ENCODE data around the gene EHD3. TPM values are rescaled to one million over a fixed set of nuclear protein-coding genes. Genes with fewer than 3 reads are reported as not detected.

Gene EHD3
- total and polyA plus RNA-seq, 2 of the 8 experiments (the other 6 are each of a cell fraction or from before 2014, with no cell fraction given) = 9.3 to 12.0 TPM

GRCh38 chr2:31246184-31246852 is 12.4 kb downstream of the EHD3 start:
- 79% methylated on average over 3 of the region's 3 CpGs; no CpG with 5 or more reads in 1 of the 2 experiments for WGBS, 2 experiments (ENCODE audit: extremely low coverage in 1 of 2, insufficient coverage in 1 of 2, insufficient read length in 1 of 2, insufficient replicate concordance in 2 of 2, low coverage in 1 of 2, low lambda C conversion rate in 2 of 2, missing lambda C conversion rate in 1 of 2)
- TF ChIP-seq CHD2 (IDR thresholded peaks at IDR 0.05; ENCODE audit: low read length) (no peak), TBP (IDR thresholded peaks at IDR 0.05; ENCODE audit: low read depth, low read length) (no peak), KDM1A (IDR thresholded peaks at IDR 0.05; ENCODE audit: borderline replicate concordance, low read length) (no peak), GTF2F1 (IDR thresholded peaks at IDR 0.05; ENCODE audit: borderline replicate concordance, low read depth, low read length) (no peak), CHD1 (IDR thresholded peaks at IDR 0.05; ENCODE audit: low read depth, low read length) (no peak), PHF8 (conservative IDR thresholded peaks at IDR 0.05; ENCODE audit: low read depth, low read length) (no peak), TCF12 (IDR thresholded peaks at IDR 0.05; ENCODE audit: low read depth, low read length) (no peak), YY1 (IDR thresholded peaks at IDR 0.05; ENCODE audit: low read depth, low read length) (no peak), CBX8 (IDR thresholded peaks at IDR 0.05; ENCODE audit: borderline replicate concordance, low read depth, low read length) (no peak), SUZ12 (IDR thresholded peaks at IDR 0.05; ENCODE audit: low read length) (no peak)
- TF ChIP-seq, protein P1, sequence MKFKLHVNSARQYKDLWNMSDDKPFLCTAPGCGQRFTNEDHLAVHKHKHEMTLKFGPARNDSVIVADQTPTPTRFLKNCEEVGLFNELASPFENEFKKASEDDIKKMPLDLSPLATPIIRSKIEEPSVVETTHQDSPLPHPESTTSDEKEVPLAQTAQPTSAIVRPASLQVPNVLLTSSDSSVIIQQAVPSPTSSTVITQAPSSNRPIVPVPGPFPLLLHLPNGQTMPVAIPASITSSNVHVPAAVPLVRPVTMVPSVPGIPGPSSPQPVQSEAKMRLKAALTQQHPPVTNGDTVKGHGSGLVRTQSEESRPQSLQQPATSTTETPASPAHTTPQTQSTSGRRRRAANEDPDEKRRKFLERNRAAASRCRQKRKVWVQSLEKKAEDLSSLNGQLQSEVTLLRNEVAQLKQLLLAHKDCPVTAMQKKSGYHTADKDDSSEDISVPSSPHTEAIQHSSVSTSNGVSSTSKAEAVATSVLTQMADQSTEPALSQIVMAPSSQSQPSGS (IDR thresholded peaks at IDR 0.05; ENCODE audit: low read length) = no peak

More at GRCh38 chr2:31246184-31246852, 12.4 kb downstream of the EHD3 start:
- no peak overlapping the region for H2BK15ac ChIP-seq (ENCODE audit: low read length)
- H4K5ac ChIP-seq (ENCODE audit: insufficient read length, low read depth, low read length) = no peak overlapping the region
- no peak overlapping the region for H3K23ac ChIP-seq (ENCODE audit: insufficient read length)
- no peaks in the 10 kb centered on the region; the same call in 1 of the 2 replicates for H3K79me1 ChIP-seq (ENCODE audit: low read depth, low read length)
- no peak overlapping the region for H3K4me2 ChIP-seq (ENCODE audit: insufficient read depth in 1 of 2, low read depth in 2 of 2, low read length in 2 of 2)
- no peak overlapping the region for H2BK12ac ChIP-seq (ENCODE audit: low read depth, low read length)
- no peak overlapping the region for H3K18ac ChIP-seq (ENCODE audit: extremely low read depth, low read length)
- H3K36me3 ChIP-seq (ENCODE audit: control insufficient read depth in 2 of 4, insufficient read depth in 4 of 4, low read length in 3 of 4) = no peaks in the 10 kb centered on the region
- no peaks in the 10 kb centered on the region for H3K23me2 ChIP-seq (ENCODE audit: low read depth, low read length)
- H2AK5ac ChIP-seq (ENCODE audit: low read depth, low read length) = no peak overlapping the region
- no peaks in the 10 kb centered on the region for H3K27me3 ChIP-seq (replicated peaks in 1 of 4; ENCODE audit: control insufficient read depth in 3 of 4, extremely low read depth in 1 of 4, insufficient read depth in 3 of 4, low read length in 3 of 4)
- CTCF ChIA-PET (ENCODE audit: partially characterized antibody) = interaction anchor here (0.8 kb wide), 1 partner anchor 12 kb away, joined by 3 read pairs; the partner anchor contains the start of gene EHD3
- no peak overlapping the region for H3K4me3 ChIP-seq (ENCODE audit: extremely low read depth in 1 of 4, insufficient read depth in 2 of 4, low read depth in 3 of 4, low read length in 4 of 4)
- FAIRE-seq = no peak
- POLR2A ChIA-PET (ENCODE audit: partially characterized antibody) = interaction anchor here (0.7 kb wide), 1 partner anchor 297 kb away, joined by 3 read pairs; no protein-coding TSS in a partner anchor
- no peak overlapping the region for H3K4ac ChIP-seq (replicated peaks; ENCODE audit: insufficient read length, low read depth, low read length)
- no peaks in the 10 kb centered on the region for H3K79me2 ChIP-seq (ENCODE audit: control insufficient read depth in 1 of 2, insufficient read depth in 2 of 2, low read length in 2 of 2)
- no peak overlapping the region for H3K9ac ChIP-seq (replicated peaks in 1 of 4; ENCODE audit: extremely low read depth in 1 of 4, low read depth in 3 of 4, low read length in 3 of 4)
- H4K91ac ChIP-seq (replicated peaks; ENCODE audit: insufficient read length, low read length) = no peak overlapping the region
- H3K14ac ChIP-seq (ENCODE audit: insufficient read length) = no peak overlapping the region
- H2AFZ ChIP-seq (ENCODE audit: low read length) = no peak overlapping the region
- H3K4me1 ChIP-seq (replicated peaks in 1 of 4; ENCODE audit: control insufficient read depth in 3 of 4, insufficient read depth in 4 of 4, low read length in 3 of 4) = no peaks in the 10 kb centered on the region
- H2BK120ac ChIP-seq (replicated peaks; ENCODE audit: low read depth, low read length) = no peak overlapping the region
- peaks cover 0 to 2% of the 10 kb centered on the region in 2 experiments for H4K20me1 ChIP-seq (replicated peaks in 1 of 2; ENCODE audit: control insufficient read depth in 1 of 2, insufficient read depth in 2 of 2, low read length in 2 of 2)
- H3K27ac ChIP-seq (ENCODE audit: low read depth, low read length) = no peak overlapping the region
- H3K9me3 ChIP-seq (ENCODE audit: insufficient read depth in 2 of 2, low read depth in 1 of 2, low read length in 1 of 2) = no peaks in the 10 kb centered on the region
- no peak overlapping the region for H2BK20ac ChIP-seq (ENCODE audit: low read length)
- H2BK5ac ChIP-seq (ENCODE audit: low read depth, low read length) = no peak overlapping the region
- H4K8ac ChIP-seq (ENCODE audit: extremely low read depth, insufficient read depth, low read length) = no peak overlapping the region; the same call in 1 of the 2 replicates
- no peak for DNase-seq (ENCODE audit: low read depth in 1 of 2, low spot score in 2 of 2)
- no peak overlapping the region for H3K56ac ChIP-seq (replicated peaks; ENCODE audit: insufficient read length, low read depth, low read length)

Data from H1 (cell line).